DMS114 treated with DMSO at 0.1 percent for 48 hours (cell line): Measurements from ENCODE around the gene GRM4.

Experiments
- DNase-seq: peaks from one replicate; lab custom pipeline; 2025; ENCODE audit not compliant: unreplicated experiment; lab: John Stamatoyannopoulos, UW

GRM4 gene

DNA sequence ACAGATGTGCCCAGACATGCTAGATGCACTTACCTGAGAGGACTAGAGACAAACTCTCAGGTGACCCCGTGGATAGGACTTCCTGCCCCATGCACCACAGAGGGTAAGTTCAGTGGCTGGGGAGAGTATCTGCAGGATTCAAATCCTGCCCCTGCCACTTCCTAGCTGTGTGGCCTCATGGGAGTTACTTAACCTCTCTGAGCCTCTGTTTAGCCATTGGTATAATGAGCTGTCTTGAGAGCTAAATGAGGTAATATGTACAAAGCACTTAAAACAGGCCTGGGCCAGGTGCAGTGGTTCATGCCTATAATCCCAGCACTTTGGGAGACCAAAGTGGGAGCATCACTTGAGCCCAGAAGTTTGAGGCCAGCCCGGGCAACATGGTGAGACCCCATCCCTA lies 59.3 kb downstream of the GRM4 start:
- no peak for DNase-seq

DNA sequence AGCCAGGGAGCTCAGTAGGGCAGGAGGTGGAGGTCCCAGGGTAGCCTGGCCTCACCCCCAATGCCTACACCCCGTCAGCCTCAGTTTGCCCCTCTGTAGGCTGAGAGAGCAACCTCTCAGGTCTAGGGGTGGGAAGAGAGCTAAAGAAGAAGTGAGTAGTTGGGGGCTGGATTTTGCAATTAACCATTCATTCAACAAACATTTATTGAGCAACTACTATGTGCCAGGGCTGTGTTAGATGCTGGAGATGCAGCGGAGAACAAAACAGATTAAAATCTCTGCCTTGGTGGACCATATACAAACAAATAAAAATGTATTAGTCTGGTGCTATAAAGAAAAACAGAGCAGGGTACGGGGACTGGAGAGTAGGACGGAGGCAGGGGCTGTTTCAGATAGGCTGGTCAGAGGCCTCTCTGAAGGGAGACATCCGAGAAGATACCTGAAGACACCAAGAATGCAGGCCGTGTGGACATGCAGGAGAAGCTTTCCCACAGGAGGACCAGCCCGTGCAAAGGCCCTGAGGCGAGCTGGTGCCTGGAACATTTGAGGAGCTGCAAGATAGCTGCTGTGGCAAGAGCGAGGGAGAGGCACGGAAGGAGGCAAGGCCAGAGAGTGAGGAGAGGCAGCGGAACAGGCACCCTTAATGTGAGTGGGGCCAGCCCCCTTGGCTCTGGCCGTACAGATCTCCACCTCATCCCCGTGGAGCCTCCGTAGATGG lies 60.3 kb downstream of the GRM4 start:
- DNase-seq: no peak

DNA sequence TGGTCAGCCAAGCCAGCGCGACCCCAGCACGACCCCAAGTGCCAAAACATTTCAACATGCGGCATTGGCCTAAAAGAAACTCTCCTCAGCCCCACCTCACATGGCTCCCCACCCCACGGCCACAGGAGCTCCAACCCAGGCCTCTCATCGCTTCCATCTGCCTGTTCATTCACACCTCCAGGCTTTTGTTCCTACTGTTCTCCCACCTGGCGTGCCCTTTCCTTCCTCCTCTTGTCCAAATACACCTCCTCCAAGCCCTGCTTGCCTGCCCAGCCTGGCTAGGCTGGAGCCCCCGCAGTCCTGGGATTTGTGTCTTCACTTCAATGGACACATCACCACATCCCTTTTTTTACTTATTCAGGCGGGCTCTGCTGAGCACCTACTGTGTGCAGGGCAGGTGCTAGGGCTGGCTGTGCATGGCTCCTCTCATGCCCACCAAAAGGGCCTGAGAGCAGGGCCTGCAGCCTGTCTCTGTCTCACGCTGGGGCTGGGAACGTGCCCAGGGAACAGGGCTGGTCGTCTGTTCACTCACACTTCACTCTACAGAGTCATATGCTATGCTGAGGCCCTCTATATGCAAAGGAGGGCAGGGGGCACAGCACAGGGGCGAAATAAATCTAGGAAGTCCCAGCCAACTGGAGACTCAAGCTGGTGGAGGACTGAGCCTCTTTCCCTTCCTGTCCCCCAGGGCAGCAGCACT lies 61.1 kb downstream of the GRM4 start:
- no peak for DNase-seq

DNA sequence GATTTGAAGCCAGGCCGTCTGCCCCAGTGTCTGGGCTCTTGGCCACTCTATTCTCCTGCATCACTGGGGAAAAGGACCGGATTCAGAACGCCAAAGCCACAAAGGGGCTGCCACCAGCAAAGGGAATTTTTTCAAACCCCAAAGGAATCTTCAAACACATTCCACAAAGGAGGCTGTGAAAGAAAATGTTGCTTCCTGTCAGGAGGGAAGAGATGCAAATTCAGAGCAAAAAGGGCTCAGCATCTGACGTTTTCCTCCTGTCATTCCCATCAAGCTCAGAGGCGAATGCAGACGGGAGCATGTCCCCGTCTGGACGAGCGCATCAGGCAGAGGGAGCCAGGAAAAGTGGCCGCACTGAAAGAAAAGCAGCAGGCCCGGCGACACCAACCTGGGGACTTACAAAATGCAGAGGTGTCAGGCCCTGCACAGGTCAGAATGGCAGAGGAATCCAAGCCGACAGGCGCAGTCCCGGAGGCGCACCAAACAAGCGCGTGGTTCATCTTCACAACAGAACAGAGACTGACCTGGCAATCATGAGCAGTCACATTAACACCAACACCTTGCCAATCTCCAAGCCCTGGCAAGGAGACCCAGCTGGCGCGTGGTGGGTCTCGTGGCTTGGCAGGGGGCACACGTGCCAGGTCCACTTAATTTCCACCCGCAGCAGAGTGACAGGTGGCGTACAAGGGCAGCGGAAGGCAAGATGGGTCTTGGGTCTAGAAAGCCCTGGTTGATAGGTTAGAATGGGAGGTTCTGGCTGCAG lies 62.8 kb downstream of the GRM4 start:
- no peak for DNase-seq

DNA sequence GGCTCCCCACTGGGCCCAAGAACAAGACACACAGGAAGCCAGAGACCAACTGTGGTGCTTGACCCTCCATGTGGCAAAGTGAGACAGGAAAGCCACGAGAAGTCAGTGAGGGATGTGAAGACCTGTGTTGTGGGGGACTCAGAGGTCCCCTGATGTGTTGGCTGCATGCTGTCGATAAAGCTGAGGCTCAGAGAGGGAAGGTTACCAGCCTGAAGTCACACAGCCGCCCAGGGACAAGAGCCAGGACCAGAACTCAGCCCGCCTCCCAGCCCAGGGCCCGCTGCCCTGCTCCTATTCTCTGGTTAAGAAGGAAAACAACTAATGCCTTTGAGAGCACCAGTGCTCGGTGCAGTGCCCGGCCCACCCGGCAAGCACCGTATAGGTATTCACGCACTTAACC lies 63.5 kb downstream of the GRM4 start:
- no peak for DNase-seq

DNA sequence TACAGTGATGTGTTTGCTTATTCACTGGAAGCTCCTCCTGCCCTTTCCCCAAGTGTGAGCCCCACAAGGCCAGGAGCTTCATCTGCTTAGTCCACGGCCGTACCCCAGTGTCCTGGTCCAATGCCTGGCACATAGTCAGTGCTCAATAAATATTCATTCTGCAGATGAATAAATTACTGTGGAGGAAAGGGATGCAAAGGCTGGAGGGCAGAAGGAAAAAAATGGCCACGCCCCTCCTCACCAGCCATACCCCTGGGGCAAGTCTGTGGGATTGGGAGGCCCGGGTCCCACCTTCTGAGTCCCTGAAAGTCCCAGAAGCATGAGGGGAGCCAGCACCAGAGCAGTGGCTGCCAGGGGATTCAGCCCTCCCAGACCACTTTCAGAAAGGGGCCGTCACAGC lies 65.5 kb downstream of the GRM4 start:
- no peak for DNase-seq

DNA sequence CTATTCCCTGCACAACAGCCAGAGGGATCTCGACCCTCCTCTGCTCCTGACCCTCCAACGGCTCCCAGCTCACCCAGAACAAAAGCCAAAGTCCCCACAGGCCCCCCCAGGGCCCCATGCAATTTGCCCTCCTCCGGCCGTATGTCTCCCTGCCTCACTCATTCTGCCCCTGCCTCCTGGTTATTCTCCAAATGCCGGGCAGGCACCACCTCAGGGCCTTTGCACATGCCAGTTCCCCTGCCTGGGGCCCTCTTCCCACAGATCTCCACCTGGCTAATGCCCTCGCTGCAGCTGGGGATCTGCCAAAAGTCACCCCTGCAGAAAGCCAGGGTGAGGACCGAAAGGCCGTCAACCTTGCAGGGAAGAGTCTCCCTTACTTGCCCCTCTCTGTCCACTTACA lies 66.0 kb downstream of the GRM4 start:
- DNase-seq: no peak

DNA sequence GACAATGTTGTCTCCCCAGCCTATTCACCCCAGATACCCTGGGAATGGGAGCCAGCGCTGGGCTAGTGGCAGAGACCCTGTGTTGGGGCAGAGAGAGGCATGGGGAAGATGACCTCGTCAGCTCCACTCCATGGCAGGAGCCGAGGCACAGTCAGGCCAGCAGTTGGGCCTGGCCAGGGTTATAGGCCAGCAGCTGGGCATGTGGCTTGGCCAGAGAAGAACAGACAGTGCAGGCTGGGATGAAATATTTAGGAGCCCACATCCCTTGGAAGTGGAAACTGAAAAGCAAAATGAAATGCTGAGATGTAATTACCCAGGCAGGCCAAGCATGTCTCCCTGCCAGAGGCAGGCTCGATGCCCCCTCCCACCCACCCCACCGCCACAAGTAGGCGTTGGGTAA lies 70.0 kb downstream of the GRM4 start:
- DNase-seq: no peak

DNA sequence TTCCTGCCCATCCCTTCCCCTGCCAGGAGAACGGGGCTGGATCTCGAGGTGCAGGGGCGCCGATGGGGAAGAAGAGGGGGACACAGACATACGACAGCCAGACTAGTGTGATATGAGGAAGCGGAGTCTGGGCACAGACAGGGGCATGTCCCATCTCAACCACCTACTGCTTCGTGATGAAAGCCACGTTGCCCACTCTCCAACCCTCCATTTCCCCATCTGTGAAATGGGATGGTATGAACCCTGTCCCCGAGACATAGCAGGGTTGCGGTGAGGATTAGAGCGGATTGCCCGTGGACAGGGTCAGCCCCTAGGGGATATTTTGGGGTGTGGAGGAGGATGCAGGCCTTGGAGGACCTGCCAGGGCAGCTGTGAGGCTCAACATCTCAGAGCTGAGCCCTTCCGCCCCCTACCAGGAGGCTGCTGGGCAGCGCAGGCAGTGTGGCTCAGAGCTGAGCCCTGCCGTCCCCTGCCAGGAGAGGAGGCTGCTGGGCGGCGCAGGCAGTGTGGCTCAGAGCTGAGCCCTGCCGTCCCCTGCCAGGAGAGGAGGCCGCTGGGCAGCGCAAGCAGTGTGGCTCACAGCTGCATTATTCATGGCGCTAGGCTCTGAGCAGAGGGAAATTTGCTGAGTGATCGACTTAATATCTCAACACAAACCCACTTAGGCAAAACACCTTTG lies 71.7 kb downstream of the GRM4 start:
- no peak for DNase-seq

DNA sequence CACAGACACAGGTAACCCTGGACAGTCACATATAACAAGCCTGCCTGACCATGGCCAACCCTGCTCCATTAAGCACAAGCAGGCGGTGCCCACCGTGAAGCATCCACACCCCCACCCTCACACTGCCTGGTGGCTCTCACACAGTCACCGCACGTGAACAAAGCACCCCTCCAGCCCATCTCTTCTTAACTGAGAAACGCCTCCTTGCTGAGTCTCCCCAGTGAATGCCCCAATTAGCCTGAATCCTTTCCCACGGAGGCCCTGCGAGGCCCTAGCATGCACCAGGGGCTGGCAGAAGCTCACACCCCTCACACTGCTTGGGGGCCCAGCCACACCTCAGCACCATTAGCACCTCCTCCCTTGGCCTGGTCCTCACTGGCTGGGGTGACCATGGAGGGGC lies 72.3 kb downstream of the GRM4 start:
- no peak for DNase-seq

DNA sequence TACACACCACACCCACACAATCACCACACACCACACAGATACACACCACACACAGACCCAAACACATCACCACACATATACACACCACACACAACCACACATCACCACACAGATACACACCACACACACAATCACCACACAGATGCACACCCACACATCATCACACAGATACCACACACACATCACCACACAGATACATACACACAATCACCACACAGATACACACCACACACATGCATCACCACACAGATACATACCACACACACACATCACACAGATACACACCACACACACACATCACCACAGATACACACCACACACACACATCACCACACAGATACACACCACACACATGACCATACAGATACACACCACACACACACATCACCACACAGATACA lies 73.2 kb downstream of the GRM4 start:
- DNase-seq: no peak

DNA sequence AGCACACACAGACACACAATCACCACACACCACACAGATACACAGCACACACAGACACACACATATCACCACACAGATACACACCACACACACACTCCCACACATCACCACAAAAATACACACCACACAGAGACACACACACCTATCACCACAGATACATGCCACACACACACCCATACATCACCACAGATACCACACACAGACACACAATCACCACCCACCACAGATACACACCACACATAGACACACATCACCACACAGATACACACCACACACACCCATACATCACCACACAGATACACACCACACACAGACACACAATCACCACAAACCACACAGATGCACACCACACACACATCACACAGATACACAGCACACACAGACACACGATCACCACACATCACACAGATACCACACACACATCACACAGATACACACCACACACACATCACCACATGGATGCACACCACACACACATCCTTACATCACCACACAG lies 74.0 kb downstream of the GRM4 start:
- no peak for DNase-seq

DNA sequence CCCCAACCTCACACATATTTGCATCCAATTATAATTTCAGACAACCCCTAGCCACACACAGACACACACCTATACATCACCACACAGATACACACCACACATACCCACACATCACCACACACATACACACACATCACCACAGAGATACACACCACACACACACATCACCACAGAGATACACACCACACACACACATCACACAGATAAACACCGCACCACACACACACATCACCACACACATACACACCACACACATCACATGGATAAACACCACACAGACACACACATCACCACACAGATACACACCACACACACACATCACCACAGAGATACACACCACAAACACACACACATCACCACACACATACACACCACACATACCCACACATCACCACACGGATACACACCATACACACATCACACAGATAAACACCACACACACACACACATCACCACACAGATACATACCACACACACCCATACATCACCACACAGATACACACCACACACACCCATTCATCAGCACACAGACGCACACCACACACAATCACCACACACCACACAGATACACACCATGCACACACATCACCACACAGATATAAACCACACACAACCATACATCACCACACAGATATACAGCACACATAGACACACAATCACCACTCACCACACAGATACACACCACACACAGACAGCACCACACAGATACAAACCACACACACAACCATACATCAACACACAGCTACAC lies 74.6 kb downstream of the GRM4 start:
- DNase-seq: no peak

DNA sequence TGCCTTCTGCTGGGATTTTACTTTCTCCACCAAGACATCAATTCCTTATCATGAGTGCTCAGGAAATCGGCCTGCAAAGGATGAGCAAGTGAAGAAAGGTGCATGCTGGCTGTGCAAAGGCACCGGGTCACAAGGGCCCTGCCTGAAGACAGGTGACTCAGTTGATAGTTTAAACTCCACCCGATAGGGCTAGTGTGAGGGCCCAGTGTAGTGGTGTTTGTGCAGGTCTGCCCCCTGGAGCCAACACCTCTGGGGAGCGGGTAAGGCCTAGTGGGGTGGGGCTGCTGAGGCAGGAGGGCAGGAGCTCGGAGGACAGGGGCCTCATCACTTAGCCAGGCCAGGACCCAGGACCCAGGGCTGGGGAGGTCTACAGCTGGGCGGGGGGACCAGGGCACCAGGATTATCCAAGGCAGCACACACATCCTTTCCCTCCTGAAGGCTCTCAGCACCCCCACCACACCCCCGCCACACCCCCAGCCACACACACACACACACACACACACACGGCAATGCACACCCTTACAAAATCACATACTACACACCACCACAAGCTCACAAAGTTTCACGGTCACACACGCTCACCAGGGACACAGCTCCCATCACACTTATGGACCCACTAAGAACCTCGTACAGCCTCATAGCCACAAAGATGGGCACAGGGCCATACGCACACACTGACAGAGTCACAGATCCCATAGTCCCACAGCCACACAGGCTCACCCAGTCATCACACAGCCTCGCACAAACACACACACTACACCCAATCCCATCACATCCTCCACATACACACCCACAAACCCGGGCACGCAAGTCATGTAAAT lies 75.4 kb downstream of the GRM4 start:
- no peak for DNase-seq

DNA sequence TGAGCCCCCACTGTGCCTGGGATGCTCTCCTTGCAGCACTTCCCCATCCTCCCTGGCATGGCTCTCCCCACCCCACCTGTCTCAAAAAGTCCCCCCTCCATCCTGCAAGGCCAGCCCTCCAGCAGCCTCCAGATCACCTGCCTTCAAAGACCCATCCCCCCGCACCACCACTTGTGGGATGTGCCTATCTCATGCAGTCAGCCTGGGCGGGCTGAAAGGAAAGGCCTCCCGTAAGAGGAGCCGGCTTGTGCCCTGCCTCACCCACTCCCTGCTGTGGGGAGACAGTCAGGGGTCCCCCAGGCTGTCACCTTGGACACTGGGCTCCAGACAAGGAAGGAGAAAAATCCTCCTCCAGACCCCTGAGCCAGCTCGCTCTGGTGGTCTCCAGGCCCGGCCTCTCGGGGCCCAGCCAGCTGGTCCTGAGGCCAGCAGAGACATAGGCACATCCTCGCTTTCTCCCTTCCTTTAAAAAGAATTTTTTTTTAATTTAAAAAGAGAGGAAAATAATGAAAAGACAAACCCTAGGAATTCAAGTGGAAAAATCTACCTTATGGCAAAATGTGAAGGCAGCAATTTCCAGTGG lies 77.3 kb downstream of the GRM4 start:
- DNase-seq: no peak

DNA sequence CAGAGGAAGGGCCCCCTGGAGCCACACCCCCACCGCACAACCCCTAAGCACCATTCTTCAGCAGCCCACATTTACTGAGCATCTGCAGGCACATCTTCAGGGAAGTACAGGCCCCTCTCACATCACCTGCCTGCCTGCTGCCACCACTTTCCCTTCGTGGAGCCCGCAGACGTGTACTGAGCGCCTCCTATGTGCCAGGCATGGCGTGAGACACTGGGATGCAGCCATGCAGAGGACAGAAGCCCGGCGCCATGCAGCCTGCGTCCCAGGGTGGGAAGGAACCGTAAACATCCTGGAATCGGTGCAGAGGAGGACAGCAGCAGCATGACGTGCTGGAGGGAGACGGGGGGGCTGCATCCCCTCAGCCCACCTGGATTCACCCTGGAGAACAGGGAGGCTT lies 78.1 kb downstream of the GRM4 start:
- DNase-seq: no peak

DNA sequence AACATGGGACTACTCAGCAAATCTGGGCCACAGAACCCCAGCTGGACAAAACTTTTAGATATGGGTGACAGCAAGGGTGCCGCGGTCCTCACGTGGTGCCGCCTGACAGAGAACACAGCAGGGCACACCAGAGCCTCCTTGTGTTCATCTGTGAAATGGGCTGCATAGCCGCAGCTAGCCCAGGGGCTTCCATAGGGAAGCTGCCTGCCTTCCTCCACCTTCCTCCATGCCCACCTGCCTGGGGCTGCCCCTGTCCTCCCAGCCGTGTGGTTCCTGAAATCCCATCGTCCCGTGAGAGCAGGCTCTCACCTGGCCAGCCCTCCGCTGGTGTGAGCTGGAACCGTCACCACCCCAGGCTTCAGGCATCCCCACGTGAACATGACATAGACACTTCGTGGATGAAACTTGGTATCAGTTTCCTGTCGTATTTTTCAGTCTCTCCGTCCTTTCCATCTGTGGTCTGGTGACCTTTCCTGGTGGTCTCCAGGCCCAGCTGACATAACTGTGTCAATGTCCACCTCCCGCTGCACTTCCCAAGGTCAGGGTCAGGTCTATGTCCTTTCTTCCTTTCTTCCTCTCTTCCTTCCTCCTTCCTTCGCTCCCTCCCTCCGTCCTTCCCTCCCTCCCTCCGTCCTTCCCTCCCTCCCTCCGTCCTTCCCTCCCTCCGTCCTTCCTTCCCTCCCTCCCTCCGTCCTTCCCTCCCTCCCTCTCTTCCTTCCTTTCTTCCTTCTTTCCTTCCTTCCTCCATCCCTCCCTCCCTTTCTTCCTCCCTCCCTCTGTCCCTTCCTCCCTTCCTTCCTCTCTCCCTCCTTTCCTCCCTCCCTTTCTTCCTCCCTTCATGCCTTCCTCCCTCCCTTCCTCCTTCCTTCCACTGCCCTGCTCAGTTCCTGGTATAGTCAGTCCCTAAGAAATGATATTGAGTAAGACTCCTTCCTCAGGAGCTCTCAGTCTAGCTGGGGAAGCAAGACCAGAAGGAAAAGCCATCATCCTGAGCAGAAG lies 78.8 kb downstream of the GRM4 start:
- no peak for DNase-seq

DNA sequence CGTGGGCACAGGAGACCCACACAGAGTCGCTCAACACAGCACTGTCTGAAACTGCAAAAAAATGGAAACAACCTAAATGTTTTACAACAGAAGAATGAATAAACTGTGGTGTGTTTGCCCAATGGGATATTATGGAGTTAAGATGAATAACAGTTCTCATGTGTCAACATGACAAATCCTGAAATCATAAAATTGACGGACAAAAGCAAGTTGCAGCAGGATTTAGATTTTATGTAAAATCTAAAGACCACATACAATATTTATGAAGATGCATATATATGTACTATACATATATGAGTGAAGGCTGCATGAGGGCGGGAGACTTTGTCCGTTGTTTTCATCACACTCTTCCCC lies 79.7 kb downstream of the GRM4 start:
- DNase-seq: no peak
